ENCODE results near the gene C15orf62. TPM values are rescaled to one million over a fixed set of nuclear protein-coding genes. Genes with fewer than 3 reads are reported as not detected.

C15orf62 gene
- total RNA-seq (2022; extraction: Qiagen RNA extraction; ENCODE audit: low read depth), result 0.07 to 0.14 TPM (median 0.12 TPM) in 4 of 5 replicates, not detected in the other

GRCh38 chr15:40769274-40770146 is at the start of gene C15orf62:
C15orf62 (plus strand) TSS chr15:40769980; CDS start chr15:40770496, 516 bp downstream.

GRCh38 chr15:40754883-40755811 is 14.6 kb upstream of the C15orf62 start, which contains the start of gene RMDN3:
RMDN3 (minus strand) TSS chr15:40755254; CDS start chr15:40754783, 471 bp downstream.

GRCh38 chr15:40763801-40764628 is 5.8 kb upstream of the C15orf62 start, which contains the start of gene GCHFR:
GCHFR (plus strand) TSS chr15:40764068; CDS start chr15:40764181, 113 bp downstream.

GRCh38 chr15:40807028-40807887 is 37.5 kb downstream of the C15orf62 start, which contains the start of the genes DNAJC17 and ZFYVE19:
DNAJC17 (minus strand) TSS chr15:40807473; CDS start chr15:40807446, 27 bp downstream.
ZFYVE19 (plus strand) TSS chr15:40807089; CDS start chr15:40807590, 501 bp downstream.

Other genes with a start within 250 kb of the C15orf62 start
- gene CCDC32, start 204.9 kb upstream of the C15orf62 start, total RNA-seq (2022; extraction: Qiagen RNA extraction; ENCODE audit: low read depth), result 13.8 to 20.0 TPM (median 18.1 TPM) in 5 replicates
- gene RPUSD2, start 200.7 kb upstream of the C15orf62 start, total RNA-seq (2022; extraction: Qiagen RNA extraction; ENCODE audit: low read depth), result 15.2 to 16.6 TPM (median 16.0 TPM) in 5 replicates
- 6.4 to 9.4 TPM (median 8.4 TPM) in 5 replicates for gene KNL1, start 175.7 kb upstream of the C15orf62 start, total RNA-seq (2022; extraction: Qiagen RNA extraction; ENCODE audit: low read depth)
- 17.5 to 20.8 TPM (median 18.8 TPM) in 5 replicates for gene RAD51, start 74.8 kb upstream of the C15orf62 start, total RNA-seq (2022; extraction: Qiagen RNA extraction; ENCODE audit: low read depth)
- 21.9 to 25.0 TPM (median 24.0 TPM) in 5 replicates for gene RMDN3, start 14.7 kb upstream of the C15orf62 start, total RNA-seq (2022; extraction: Qiagen RNA extraction; ENCODE audit: low read depth)
- gene GCHFR, start 5.9 kb upstream of the C15orf62 start, total RNA-seq (2022; extraction: Qiagen RNA extraction; ENCODE audit: low read depth), result 6.8 to 8.8 TPM (median 7.4 TPM) in 5 replicates
- 17.6 to 19.5 TPM (median 18.1 TPM) in 5 replicates for gene ZFYVE19, start 37.1 kb downstream of the C15orf62 start, total RNA-seq (2022; extraction: Qiagen RNA extraction; ENCODE audit: low read depth)
- 20.9 to 26.7 TPM (median 24.3 TPM) in 5 replicates for gene DNAJC17, start 37.5 kb downstream of the C15orf62 start, total RNA-seq (2022; extraction: Qiagen RNA extraction; ENCODE audit: low read depth)
- 0.19 to 0.35 TPM (median 0.28 TPM) in 3 of 5 replicates, not detected in the others for gene PPP1R14D, start 58.7 kb downstream of the C15orf62 start, total RNA-seq (2022; extraction: Qiagen RNA extraction; ENCODE audit: low read depth)
- gene SPINT1, start 74.1 kb downstream of the C15orf62 start, total RNA-seq (2022; extraction: Qiagen RNA extraction; ENCODE audit: low read depth), result 0.79 to 1.1 TPM (median 0.85 TPM) in 5 replicates
- gene RHOV, start 104.3 kb downstream of the C15orf62 start, total RNA-seq (2022; extraction: Qiagen RNA extraction; ENCODE audit: low read depth), result 4.9 to 6.1 TPM (median 5.3 TPM) in 5 replicates
- gene VPS18, start 124.5 kb downstream of the C15orf62 start, total RNA-seq (2022; extraction: Qiagen RNA extraction; ENCODE audit: low read depth), result 21.5 to 25.1 TPM (median 22.6 TPM) in 5 replicates
- gene DLL4, start 159.4 kb downstream of the C15orf62 start, total RNA-seq (2022; extraction: Qiagen RNA extraction; ENCODE audit: low read depth), result 0.40 to 0.63 TPM (median 0.51 TPM) in 5 replicates
- gene CHAC1, start 183.5 kb downstream of the C15orf62 start, total RNA-seq (2022; extraction: Qiagen RNA extraction; ENCODE audit: low read depth), result 3.5 to 6.9 TPM (median 3.9 TPM) in 5 replicates

Measured in A549 treated with DMSO at 1 μM for 4 hours (cell line).